Activated naive CD4-positive, alpha-beta T cell treated with anti-CD3 and anti-CD28 coated beads for 36 hours (primary cell): ENCODE results near the gene ARHGAP12. TPM values are rescaled to one million over a fixed set of nuclear protein-coding genes. Genes with fewer than 3 reads are reported as not detected.
A peak's percentile ranks its signal among the peaks of the same experiment; 100 is the strongest.

Source experiments
- CTCF ChIA-PET: fragments of 350-600 bp; sonication (Branson Sonifier 250); formaldehyde crosslinking; loops from one replicate; lab custom pipeline; 2021; ENCODE audit warnings: antibody characterized with exemption; lab: Charles Lee
- DNase-seq: peaks from one replicate; pipeline ENCODE4 v3.0.0-alpha.2; 2020
- H3K27ac Mint-ChIP-seq: one replicate; pipeline ENCODE4 v1.8.0; 2021; ENCODE audit warnings: mild to moderate bottlenecking, mixed read lengths
- H3K27me3 Mint-ChIP-seq: one replicate; pipeline ENCODE4 v1.8.0; 2021; ENCODE audit warnings: low read depth, mixed read lengths
- H3K36me3 Mint-ChIP-seq: one replicate; pipeline ENCODE4 v1.8.0; 2021; ENCODE audit warnings: low read depth, mixed read lengths
- H3K4me1 Mint-ChIP-seq: one replicate; pipeline ENCODE4 v1.8.0; 2021; ENCODE audit warnings: low read depth, mixed read lengths
- H3K4me3 Mint-ChIP-seq: one replicate; pipeline ENCODE4 v1.8.0; 2021; ENCODE audit warnings: mild to moderate bottlenecking, moderate library complexity, mixed read lengths
- H3K9me3 Mint-ChIP-seq: one replicate; pipeline ENCODE4 v1.8.0; 2021; ENCODE audit warnings: mixed read lengths
- intact Hi-C: fragments of 100-400 bp; cut with micrococcal nuclease; formaldehyde crosslinking; loops from one replicate; pipeline ENCODE4 v1.15.1; 2023
- total RNA-seq, 2 experiments: library from RNA; stranded (reverse); gene quantifications; one replicate each; pipeline ENCODE4 v1.2.3, GENCODE V29; 2021

The ARHGAP12 gene
- total RNA-seq, 2 experiments from 2014 or later, result 2.3 to 2.6 TPM

- H3K27ac Mint-ChIP-seq, result no peak overlapping the region
- H3K4me1 Mint-ChIP-seq, result peaks cover 21% of the 10 kb centered on the region
- CTCF ChIA-PET, result interaction anchor here (0.7 to 0.9 kb wide), 2 partner anchors 9 to 97 kb away, joined by 3 to 4 read pairs; no protein-coding TSS in a partner anchor
- no peak overlapping the region for H3K4me3 Mint-ChIP-seq
- no peaks in the 10 kb centered on the region for H3K9me3 Mint-ChIP-seq
- no peaks in the 10 kb centered on the region for H3K27me3 Mint-ChIP-seq
- intact Hi-C loops, result no loop called here
- no peaks in the 10 kb centered on the region for H3K36me3 Mint-ChIP-seq
- no peak for DNase-seq
These were observed 62.4 kb downstream of the ARHGAP12 start for GRCh38 chr10:31866118-31866670.

- CTCF ChIA-PET, result no interaction called here
- no peaks in the 10 kb centered on the region for H3K27me3 Mint-ChIP-seq
- H3K9me3 Mint-ChIP-seq, result no peaks in the 10 kb centered on the region
- intact Hi-C loops, result loop anchor here (5.0 kb wide), 1 partner anchor 502 kb away; no protein-coding TSS in a partner anchor
- no peak for DNase-seq
- no peak overlapping the region for H3K27ac Mint-ChIP-seq
- H3K4me1 Mint-ChIP-seq, result peaks cover 21% of the 10 kb centered on the region
- H3K36me3 Mint-ChIP-seq, result peaks cover 3% of the 10 kb centered on the region
- no peak overlapping the region for H3K4me3 Mint-ChIP-seq
These were observed 63.7 kb downstream of the ARHGAP12 start for GRCh38 chr10:31864834-31865518.

- Mint-ChIP-seq H3K27me3 (no peaks in the 10 kb centered on the region), H3K36me3 (peaks cover 11% of the 10 kb centered on the region), H3K4me3 (no peak overlapping the region), H3K9me3 (no peaks in the 10 kb centered on the region), H3K4me1 (peaks cover 11% of the 10 kb centered on the region), H3K27ac (no peak overlapping the region)
- CTCF ChIA-PET, result no interaction called here
- intact Hi-C loops, result no loop called here
- no peak for DNase-seq
These were observed 73.6 kb downstream of the ARHGAP12 start for GRCh38 chr10:31855033-31855432.

GRCh38 chr10:31853629-31854028 lies 75.0 kb downstream of the ARHGAP12 start:
- Mint-ChIP-seq H3K4me3 (no peak overlapping the region), H3K36me3 (peaks cover 3% of the 10 kb centered on the region), H3K27ac (no peak overlapping the region), H3K9me3 (no peaks in the 10 kb centered on the region), H3K4me1 (peaks cover 11% of the 10 kb centered on the region), H3K27me3 (no peaks in the 10 kb centered on the region)
- CTCF ChIA-PET, result no interaction called here
- no peak for DNase-seq
- intact Hi-C loops, result no loop called here

- H3K36me3 Mint-ChIP-seq, result peaks cover 2% of the 10 kb centered on the region
- no peak for DNase-seq
- H3K27me3 Mint-ChIP-seq, result no peaks in the 10 kb centered on the region
- H3K4me1 Mint-ChIP-seq, result peaks cover 13% of the 10 kb centered on the region
- no peaks in the 10 kb centered on the region for H3K9me3 Mint-ChIP-seq
- CTCF ChIA-PET, result no interaction called here
- no peak overlapping the region for H3K27ac Mint-ChIP-seq
- H3K4me3 Mint-ChIP-seq, result peak overlapping the region; percentile 0
- intact Hi-C loops, result no loop called here
These were observed 77.4 kb downstream of the ARHGAP12 start for GRCh38 chr10:31851216-31851615.

- CTCF ChIA-PET, result no interaction called here
- Mint-ChIP-seq H3K27ac (no peak overlapping the region), H3K4me1 (peaks cover 11% of the 10 kb centered on the region), H3K36me3 (peaks cover 2% of the 10 kb centered on the region), H3K27me3 (no peaks in the 10 kb centered on the region), H3K4me3 (no peak overlapping the region), H3K9me3 (no peaks in the 10 kb centered on the region)
- intact Hi-C loops, result no loop called here
- no peak for DNase-seq
These were observed 81.1 kb downstream of the ARHGAP12 start for GRCh38 chr10:31847515-31847914.

GRCh38 chr10:31838709-31839108 lies 89.9 kb downstream of the ARHGAP12 start:
- Mint-ChIP-seq H3K4me3 (no peak overlapping the region), H3K36me3 (peaks cover 3% of the 10 kb centered on the region), H3K27ac (no peak overlapping the region), H3K4me1 (peaks cover 7% of the 10 kb centered on the region), H3K9me3 (no peaks in the 10 kb centered on the region), H3K27me3 (no peaks in the 10 kb centered on the region)
- intact Hi-C loops, result no loop called here
- DNase-seq, result no peak
- CTCF ChIA-PET, result interaction anchor here (0.7 to 1.5 kb wide), 2 partner anchors 13 to 84 kb away, joined by 4 read pairs; no protein-coding TSS in a partner anchor

- CTCF ChIA-PET, result interaction anchor here (0.7 to 1.0 kb wide), 2 partner anchors 21 to 84 kb away, joined by 3 to 4 read pairs; no protein-coding TSS in a partner anchor
- H3K27me3 Mint-ChIP-seq, result no peaks in the 10 kb centered on the region
- no peak for DNase-seq
- H3K36me3 Mint-ChIP-seq, result peaks cover 3% of the 10 kb centered on the region
- no peaks in the 10 kb centered on the region for H3K9me3 Mint-ChIP-seq
- intact Hi-C loops, result no loop called here
- no peak overlapping the region for H3K4me3 Mint-ChIP-seq
- H3K27ac Mint-ChIP-seq, result no peak overlapping the region
- peaks cover 10% of the 10 kb centered on the region for H3K4me1 Mint-ChIP-seq
These were observed 90.6 kb downstream of the ARHGAP12 start for GRCh38 chr10:31838065-31838464.

- H3K9me3 Mint-ChIP-seq, result no peaks in the 10 kb centered on the region
- CTCF ChIA-PET, result interaction anchor here (1.4 kb wide), 1 partner anchor 25 kb away, joined by 4 read pairs; no protein-coding TSS in a partner anchor
- H3K27ac Mint-ChIP-seq, result no peak overlapping the region
- peaks cover 3% of the 10 kb centered on the region for H3K36me3 Mint-ChIP-seq
- no peaks in the 10 kb centered on the region for H3K27me3 Mint-ChIP-seq
- H3K4me3 Mint-ChIP-seq, result no peak overlapping the region
- peak; percentile 15 for DNase-seq
- intact Hi-C loops, result loop anchor here (1.0 to 2.0 kb wide), 2 partner anchors 168 to 334 kb away; no protein-coding TSS in a partner anchor
- H3K4me1 Mint-ChIP-seq, result peaks cover 7% of the 10 kb centered on the region
These were observed 91.8 kb downstream of the ARHGAP12 start for GRCh38 chr10:31836569-31837406.

GRCh38 chr10:31833753-31834152 lies 94.9 kb downstream of the ARHGAP12 start:
- Mint-ChIP-seq H3K9me3 (no peaks in the 10 kb centered on the region), H3K27me3 (no peaks in the 10 kb centered on the region), H3K27ac (no peak overlapping the region), H3K4me1 (peaks cover 7% of the 10 kb centered on the region), H3K36me3 (peaks cover 3% of the 10 kb centered on the region), H3K4me3 (no peak overlapping the region)
- CTCF ChIA-PET, result interaction anchor here (0.6 to 1.2 kb wide), 4 partner anchors 25 to 192 kb away, joined by 3 to 5 read pairs (median 4); no protein-coding TSS in a partner anchor
- no peak for DNase-seq
- intact Hi-C loops, result no loop called here

GRCh38 chr10:31832261-31832660 lies 96.4 kb downstream of the ARHGAP12 start:
- H3K36me3 Mint-ChIP-seq, result peaks cover 1% of the 10 kb centered on the region

GRCh38 chr10:31830887-31831286 lies 97.7 kb downstream of the ARHGAP12 start:
- CTCF ChIA-PET, result no interaction called here
- no peaks in the 10 kb centered on the region for H3K27me3 Mint-ChIP-seq
- DNase-seq, result no peak
- intact Hi-C loops, result no loop called here
- H3K4me3 Mint-ChIP-seq, result no peak overlapping the region
- H3K36me3 Mint-ChIP-seq, result peaks cover 1% of the 10 kb centered on the region
- no peak overlapping the region for H3K27ac Mint-ChIP-seq
- H3K4me1 Mint-ChIP-seq, result peaks cover 4% of the 10 kb centered on the region
- H3K9me3 Mint-ChIP-seq, result no peaks in the 10 kb centered on the region

More at GRCh38 chr10:31832261-31832660, 96.4 kb downstream of the ARHGAP12 start:
- intact Hi-C loops, result no loop called here
- Mint-ChIP-seq H3K4me1 (peaks cover 7% of the 10 kb centered on the region), H3K4me3 (no peak overlapping the region), H3K27ac (no peak overlapping the region), H3K9me3 (no peaks in the 10 kb centered on the region), H3K27me3 (no peaks in the 10 kb centered on the region)
- DNase-seq, result no peak
- CTCF ChIA-PET, result no interaction called here
